T-cell (primary cell): Measurements from ENCODE around the gene ARF1. TPM values are rescaled to one million over a fixed set of nuclear protein-coding genes. Genes with fewer than 3 reads are reported as not detected.

ENCODE experiments used
- ATAC-seq, 4 experiments: fragments of 200-7000 bp in 3 of 4; fragments of 150-1000 bp in 1 of 4; cut with Tn5 transposase; replicated peaks in 1 of 4; 1 replicate in 3 of 4; 2 replicates in 1 of 4; pipeline ENCODE4 v1.10.0; 2021; ENCODE audit warnings: moderate library complexity in 3 of 4, mild to moderate bottlenecking in 2 of 4, moderate number of reproducible peaks in 1 of 4
- CTCF ChIA-PET, 2 donors: fragments of 300-600 bp; sonication (Branson Sonifier 250); formaldehyde crosslinking; loops; one replicate each; lab custom pipeline; 2022; ENCODE audit warnings: antibody characterized with exemption in 2 of 2; lab: Charles Lee
- POLR2A ChIA-PET, 2 donors: fragments of 300-600 bp; sonication (Branson Sonifier 250); formaldehyde crosslinking; loops; one replicate each; lab custom pipeline; 2022; ENCODE audit warnings: antibody characterized with exemption in 2 of 2; lab: Charles Lee
- DNase-seq, 35 experiments: peaks; one replicate each; pipeline versions ENCODE4 v3.0.0 to v3.0.0-alpha.2; 2013 to 2023
- H3K27ac ChIP-seq: one replicate; pipeline ENCODE4 v1.5.1; 2013; ENCODE audit warnings: low read length
- H3K27me3 ChIP-seq, 2 experiments: replicated peaks in 1 of 2; 1 replicate in 1 of 2; 2 replicates in 1 of 2; pipeline versions ENCODE4 v1.6.1 to v1.7.0; 2013; ENCODE audit warnings: low read length in 1 of 2, mixed read lengths in 1 of 2; ENCODE audit not compliant: control insufficient read depth in 2 of 2, insufficient read depth in 2 of 2; ENCODE audit errors: extremely low read depth in 1 of 2
- H3K36me3 ChIP-seq, 2 donors: 1 replicate in 1 of 2; 2 replicates in 1 of 2; pipeline versions ENCODE4 v1.6.1 to v1.7.0; 2013; ENCODE audit warnings: low read length in 1 of 2; ENCODE audit not compliant: control insufficient read depth in 2 of 2, insufficient read depth in 1 of 2; ENCODE audit errors: extremely low read depth in 1 of 2
- H3K4me1 ChIP-seq, 2 experiments: 1 replicate in 1 of 2; 2 replicates in 1 of 2; pipeline versions ENCODE4 v1.6.1 to v1.7.0; 2013; ENCODE audit warnings: low read length in 2 of 2, mixed read lengths in 1 of 2; ENCODE audit not compliant: insufficient read depth in 2 of 2, control insufficient read depth in 1 of 2; ENCODE audit errors: extremely low read depth in 1 of 2
- H3K4me3 ChIP-seq, 2 donors: 1 replicate in 1 of 2; 2 replicates in 1 of 2; pipeline versions ENCODE4 v1.5.1 to v1.7.0; 2013; ENCODE audit warnings: mild to moderate bottlenecking in 2 of 2, low read length in 1 of 2, moderate library complexity in 1 of 2; ENCODE audit not compliant: control insufficient read depth in 1 of 2; ENCODE audit errors: extremely low read depth in 1 of 2
- H3K9me3 ChIP-seq: 2 replicates; pipeline ENCODE4 v1.7.0; 2013
- H3K27ac Mint-ChIP-seq, 2 donors: one replicate each; pipeline ENCODE4 v1.8.0; 2020 to 2021; ENCODE audit warnings: mild to moderate bottlenecking in 2 of 2, mixed read lengths in 2 of 2
- H3K27me3 Mint-ChIP-seq, 2 donors: one replicate each; pipeline ENCODE4 v1.8.0; 2021 to 2022; ENCODE audit warnings: mixed read lengths in 2 of 2
- H3K36me3 Mint-ChIP-seq: one replicate; pipeline ENCODE4 v1.8.0; 2021; ENCODE audit warnings: mixed read lengths
- H3K4me1 Mint-ChIP-seq, 3 donors: one replicate each; pipeline ENCODE4 v1.8.0; 2020 to 2022; ENCODE audit warnings: mixed read lengths in 3 of 3, mild to moderate bottlenecking in 1 of 3
- H3K4me3 Mint-ChIP-seq, 3 donors: one replicate each; pipeline ENCODE4 v1.8.0; 2020 to 2022; ENCODE audit warnings: mild to moderate bottlenecking in 3 of 3, mixed read lengths in 3 of 3, moderate library complexity in 3 of 3
- H3K9me3 Mint-ChIP-seq, 3 donors: one replicate each; pipeline ENCODE4 v1.8.0; 2020 to 2022; ENCODE audit warnings: mixed read lengths in 3 of 3
- WGBS: methylation state at CpG from one replicate; pipeline ENCODE4 v1.1.5; 2013; ENCODE audit warnings: missing lambda C conversion rate; ENCODE audit not compliant: insufficient coverage; 5-methylcytosine and 5-hydroxymethylcytosine counted together
- total RNA-seq, 35 experiments: library from RNA in 6 of 35; stranded (reverse) in 6 of 35; fragments of 120-200 nt in 1 of 35; gene quantifications; one replicate each; pipeline versions ENCODE4 v1.2.1 to v1.2.4 and lab custom pipeline; 2013 to 2026

The ARF1 gene
- total RNA-seq, 5 donors from 2014 or later (not counting 1 experiment from before 2014, with no cell fraction given) = 232 to 309 (median 258) TPM

DNA sequence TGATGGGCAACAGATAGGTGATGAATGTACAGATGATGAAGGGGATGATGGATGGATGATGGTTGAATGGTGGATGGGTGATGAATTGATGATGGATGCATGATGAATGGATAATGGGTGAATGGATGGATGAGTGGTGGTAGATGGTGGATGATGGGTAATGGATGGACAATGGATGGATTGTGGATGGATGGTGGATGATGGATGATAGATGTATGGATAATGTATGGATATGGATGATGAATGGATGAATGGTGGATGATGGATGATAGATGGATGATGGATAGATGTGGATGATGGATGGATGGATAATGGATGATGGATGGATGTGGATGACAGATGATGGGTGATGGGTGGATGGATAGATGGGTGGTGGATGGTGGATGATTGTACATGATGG lies 40.0 kb upstream of the ARF1 start:
- H3K27me3 Mint-ChIP-seq = peaks cover 11 to 23% of the 10 kb centered on the region in 2 donors
- Histone ChIP-seq H3K9me3 (no peaks in the 10 kb centered on the region), H3K4me1 (peaks cover 0 to 5% of the 10 kb centered on the region in 2 experiments), H3K36me3 (no peaks in the 10 kb centered on the region), H3K27me3 (peaks cover 0 to 31% of the 10 kb centered on the region in 2 experiments), H3K4me3 (no peak overlapping the region), H3K27ac (no peak overlapping the region)
- ChIA-PET POLR2A (no interaction called here), CTCF (no interaction called here)
- DNase-seq (no peak), ATAC-seq (no peak)
- no peak overlapping the region for H3K4me3 Mint-ChIP-seq
- H3K9me3 Mint-ChIP-seq = no peaks in the 10 kb centered on the region
- no peak overlapping the region for H3K27ac Mint-ChIP-seq
- peaks cover 0 to 2% (median 0%) of the 10 kb centered on the region in 3 donors for H3K4me1 Mint-ChIP-seq
- no peaks in the 10 kb centered on the region for H3K36me3 Mint-ChIP-seq

DNA sequence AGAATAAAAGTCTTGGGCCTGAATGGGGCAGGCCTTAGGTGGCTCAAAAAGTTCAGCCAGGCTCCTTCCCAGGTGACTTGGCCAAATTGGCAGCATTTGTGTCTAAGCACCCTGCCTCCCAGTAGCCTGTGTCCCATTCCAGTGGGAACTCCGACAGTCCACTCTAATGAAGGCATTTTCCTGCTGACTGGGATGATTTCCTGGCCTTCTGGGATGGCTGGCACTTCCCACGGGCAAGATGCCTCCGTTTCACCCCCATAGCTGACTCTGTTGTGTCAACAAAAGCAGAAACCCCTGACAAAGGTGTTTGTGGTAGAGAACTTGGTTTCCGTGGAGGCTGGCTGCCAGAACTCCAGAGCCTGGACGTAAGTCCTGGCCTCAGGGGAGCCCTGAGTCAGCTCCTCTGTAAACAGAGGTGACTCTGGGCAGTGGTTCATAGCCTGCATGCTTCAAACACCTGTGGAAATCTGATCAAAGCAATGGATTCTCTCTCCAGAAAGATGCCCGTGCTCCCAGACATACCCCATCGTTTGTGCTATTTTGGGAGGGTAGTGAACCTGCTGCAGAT lies 39.1 kb upstream of the ARF1 start:
- Histone ChIP-seq H3K9me3 (no peaks in the 10 kb centered on the region), H3K36me3 (no peaks in the 10 kb centered on the region), H3K4me1 (no peaks in the 10 kb centered on the region), H3K4me3 (no peak overlapping the region), H3K27ac (no peak overlapping the region), H3K27me3 (peaks cover 0 to 25% of the 10 kb centered on the region in 2 experiments)
- DNase-seq = peak in 1 of 35 experiments; percentile 2
- peaks cover 11 to 18% of the 10 kb centered on the region in 2 donors for H3K27me3 Mint-ChIP-seq
- H3K36me3 Mint-ChIP-seq = no peaks in the 10 kb centered on the region
- no peaks in the 10 kb centered on the region for H3K9me3 Mint-ChIP-seq
- no peak overlapping the region for H3K27ac Mint-ChIP-seq
- POLR2A ChIA-PET = no interaction called here
- no peaks in the 10 kb centered on the region for H3K4me1 Mint-ChIP-seq
- CTCF ChIA-PET = no interaction called here
- no peak for ATAC-seq
- WGBS = 43% methylated on average over 3 of the region's 7 CpGs
- H3K4me3 Mint-ChIP-seq = no peak overlapping the region

DNA sequence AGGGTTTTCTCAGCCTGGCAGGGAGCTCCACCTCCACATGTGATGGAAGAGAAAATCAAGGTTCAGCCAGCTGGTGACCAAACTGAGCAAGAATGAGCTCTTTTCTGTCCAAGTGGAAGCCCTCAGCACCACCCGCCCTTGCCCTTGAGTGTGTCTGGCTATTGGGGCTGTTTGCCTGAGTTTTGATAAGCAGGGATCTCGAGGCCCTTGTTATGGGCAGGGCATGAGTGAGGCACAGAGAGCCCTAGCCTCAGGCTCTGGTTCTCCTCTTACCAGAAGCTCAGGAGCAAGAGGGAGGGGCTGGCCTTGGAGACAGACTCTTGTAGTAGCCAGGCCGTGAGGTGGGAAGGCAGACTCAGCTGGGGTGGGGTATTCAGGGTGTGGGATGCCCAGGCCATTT lies 37.5 kb upstream of the ARF1 start:
- H3K4me3 Mint-ChIP-seq = no peak overlapping the region
- Histone ChIP-seq H3K27ac (no peak overlapping the region), H3K4me1 (no peaks in the 10 kb centered on the region), H3K4me3 (no peak overlapping the region), H3K36me3 (no peaks in the 10 kb centered on the region), H3K27me3 (peaks cover 0 to 21% of the 10 kb centered on the region in 2 experiments), H3K9me3 (no peaks in the 10 kb centered on the region)
- no peaks in the 10 kb centered on the region for H3K4me1 Mint-ChIP-seq
- H3K9me3 Mint-ChIP-seq = no peaks in the 10 kb centered on the region
- ChIA-PET POLR2A (no interaction called here), CTCF (no interaction called here)
- 75% methylated on average over 2 of the region's 3 CpGs for WGBS
- peak in 3 of 35 experiments; percentile 1 to 9 (median 3) for DNase-seq
- no peak for ATAC-seq
- no peaks in the 10 kb centered on the region for H3K36me3 Mint-ChIP-seq
- no peak overlapping the region for H3K27ac Mint-ChIP-seq
- peaks cover 8 to 9% of the 10 kb centered on the region in 2 donors for H3K27me3 Mint-ChIP-seq

DNA sequence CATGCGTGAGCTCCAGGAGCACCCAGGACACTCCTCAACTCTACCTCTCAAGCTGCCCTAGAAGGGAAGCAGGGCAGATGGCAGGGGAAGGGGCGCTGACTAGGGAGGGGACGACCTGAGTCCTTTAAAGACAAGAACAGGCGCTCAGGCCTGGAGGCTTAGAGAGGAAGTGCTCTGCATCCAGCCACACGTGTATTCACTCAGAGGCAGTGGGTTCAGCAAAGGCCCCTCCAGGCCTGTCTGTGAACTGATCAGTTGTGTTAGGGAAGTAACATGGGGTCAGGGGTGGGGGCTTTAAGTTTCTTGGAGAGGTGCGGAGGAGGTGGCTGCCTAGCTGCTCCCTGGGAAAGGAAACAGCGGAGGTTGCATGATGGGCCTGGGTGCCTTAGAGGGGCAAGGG lies 37.1 kb upstream of the ARF1 start:
- no peaks in the 10 kb centered on the region for H3K9me3 ChIP-seq
- Mint-ChIP-seq H3K4me1 (no peaks in the 10 kb centered on the region), H3K4me3 (no peak overlapping the region), H3K9me3 (no peaks in the 10 kb centered on the region), H3K27me3 (peaks cover 8 to 9% of the 10 kb centered on the region in 2 donors), H3K36me3 (no peaks in the 10 kb centered on the region), H3K27ac (no peak overlapping the region)
- ATAC-seq = no peak
- H3K4me3 ChIP-seq = no peak overlapping the region
- ChIA-PET POLR2A (no interaction called here), CTCF (no interaction called here)
- no peak overlapping the region for H3K27ac ChIP-seq
- no peaks in the 10 kb centered on the region for H3K4me1 ChIP-seq
- whole genome bisulfite sequencing = 63% methylated on average over 5 of the region's 7 CpGs
- peaks cover 0 to 21% of the 10 kb centered on the region in 2 experiments for H3K27me3 ChIP-seq
- H3K36me3 ChIP-seq = no peaks in the 10 kb centered on the region
- DNase-seq = no peak

DNA sequence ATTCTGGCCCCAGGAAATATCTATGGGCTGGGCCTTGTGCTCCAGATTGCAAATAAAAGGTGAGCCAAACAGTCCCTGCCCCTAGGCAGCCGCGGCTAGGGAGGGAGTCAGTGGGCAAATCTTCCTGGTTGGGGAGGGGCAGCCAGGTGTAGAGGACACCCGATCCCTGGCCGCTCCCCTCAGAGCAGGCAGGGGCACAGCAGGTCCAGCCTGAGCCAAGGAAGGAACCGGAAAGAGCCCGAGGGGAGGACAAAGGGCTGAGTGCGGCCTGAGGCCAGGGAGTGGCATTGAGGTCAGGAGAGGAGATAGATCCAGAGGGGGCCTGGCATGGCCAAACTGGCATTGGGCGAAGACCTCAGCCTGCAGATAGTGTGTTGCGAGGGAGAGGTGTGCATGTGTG lies 36.6 kb upstream of the ARF1 start:
- DNase-seq (no peak), ATAC-seq (no peak)
- H3K36me3 ChIP-seq = no peaks in the 10 kb centered on the region
- ChIA-PET CTCF (no interaction called here), POLR2A (no interaction called here)
- Mint-ChIP-seq H3K9me3 (no peaks in the 10 kb centered on the region), H3K4me3 (no peak overlapping the region), H3K36me3 (no peaks in the 10 kb centered on the region), H3K4me1 (no peaks in the 10 kb centered on the region), H3K27me3 (peaks cover 8% of the 10 kb centered on the region in 2 donors), H3K27ac (no peak overlapping the region)
- peaks cover 0 to 25% of the 10 kb centered on the region in 2 experiments for H3K27me3 ChIP-seq
- no peak overlapping the region for H3K27ac ChIP-seq
- H3K4me3 ChIP-seq = no peak overlapping the region
- no peaks in the 10 kb centered on the region for H3K4me1 ChIP-seq
- H3K9me3 ChIP-seq = no peaks in the 10 kb centered on the region
- 89% methylated on average over 9 of the region's 9 CpGs for WGBS

DNA sequence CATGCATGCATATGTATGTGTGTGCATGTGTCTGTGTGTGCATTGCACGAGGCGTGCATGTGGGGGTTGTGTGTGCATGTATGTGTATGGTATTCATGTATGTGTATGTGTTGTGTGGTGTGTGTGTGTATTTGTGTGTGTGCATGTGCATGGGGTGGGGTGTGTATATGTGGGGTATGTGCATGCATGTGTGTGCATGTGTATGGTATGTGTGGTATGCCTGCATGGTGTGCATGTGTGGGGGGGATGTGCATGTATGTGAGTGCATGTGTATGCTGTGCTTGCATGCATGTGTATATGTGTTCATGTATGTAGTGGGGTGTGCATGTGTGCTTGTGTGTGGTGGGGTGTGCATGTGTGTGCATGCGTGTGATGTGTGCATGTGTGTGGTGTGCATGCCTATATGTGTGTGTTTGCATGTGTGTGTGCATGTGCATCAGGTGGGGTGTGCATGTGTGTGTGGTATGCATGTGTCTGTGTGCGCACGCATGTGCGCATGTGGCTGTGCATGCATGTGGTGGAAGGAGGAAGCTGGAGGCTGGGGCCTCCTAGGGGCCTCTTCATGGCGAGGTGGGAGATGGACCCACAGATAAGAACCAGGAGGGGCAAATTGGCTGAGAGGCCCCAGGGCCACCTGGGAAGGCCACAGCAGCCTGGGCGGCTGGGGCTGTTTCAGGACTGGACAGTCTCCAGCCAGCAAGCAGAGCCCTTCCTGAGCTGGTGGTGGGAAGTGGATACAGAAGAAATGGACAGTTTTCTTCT lies 35.9 kb upstream of the ARF1 start:
- H3K4me1 ChIP-seq = no peaks in the 10 kb centered on the region
- ATAC-seq (no peak), DNase-seq (peak in 1 of 35 experiments; percentile 8)
- Mint-ChIP-seq H3K36me3 (no peaks in the 10 kb centered on the region), H3K4me3 (no peak overlapping the region), H3K27me3 (peaks cover 10% of the 10 kb centered on the region in 2 donors), H3K4me1 (no peaks in the 10 kb centered on the region), H3K27ac (no peak overlapping the region), H3K9me3 (no peaks in the 10 kb centered on the region)
- no peak overlapping the region for H3K4me3 ChIP-seq
- H3K27me3 ChIP-seq = peaks cover 0 to 31% of the 10 kb centered on the region in 2 experiments
- ChIA-PET CTCF (no interaction called here), POLR2A (no interaction called here)
- no peak overlapping the region for H3K27ac ChIP-seq
- no peaks in the 10 kb centered on the region for H3K9me3 ChIP-seq
- no peaks in the 10 kb centered on the region for H3K36me3 ChIP-seq
- WGBS = 96% methylated on average over 7 of the region's 8 CpGs
